ENCODE measurements around the gene FZD10. TPM values are rescaled to one million over a fixed set of nuclear protein-coding genes. Genes with fewer than 3 reads are reported as not detected.

The FZD10 gene
- total and polyA plus RNA-seq, 2 of the 13 experiments (the other 11 are each of a cell fraction or from before 2014, with no cell fraction given): not detected

- TF ChIP-seq, protein P1, sequence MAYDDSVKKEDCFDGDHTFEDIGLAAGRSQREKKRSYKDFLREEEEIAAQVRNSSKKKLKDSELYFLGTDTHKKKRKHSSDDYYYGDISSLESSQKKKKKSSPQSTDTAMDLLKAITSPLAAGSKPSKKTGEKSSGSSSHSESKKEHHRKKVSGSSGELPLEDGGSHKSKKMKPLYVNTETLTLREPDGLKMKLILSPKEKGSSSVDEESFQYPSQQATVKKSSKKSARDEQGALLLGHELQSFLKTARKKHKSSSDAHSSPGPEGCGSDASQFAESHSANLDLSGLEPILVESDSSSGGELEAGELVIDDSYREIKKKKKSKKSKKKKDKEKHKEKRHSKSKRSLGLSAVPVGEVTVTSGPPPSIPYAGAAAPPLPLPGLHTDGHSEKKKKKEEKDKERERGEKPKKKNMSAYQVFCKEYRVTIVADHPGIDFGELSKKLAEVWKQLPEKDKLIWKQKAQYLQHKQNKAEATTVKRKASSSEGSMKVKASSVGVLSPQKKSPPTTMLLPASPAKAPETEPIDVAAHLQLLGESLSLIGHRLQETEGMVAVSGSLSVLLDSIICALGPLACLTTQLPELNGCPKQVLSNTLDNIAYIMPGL (CRISPR knock-in tag; IDR thresholded peaks at IDR 0.05; ENCODE audit: borderline replicate concordance in 1 of 2, low read depth in 1 of 2): no peak
- TF ChIP-seq ZFAT (CRISPR knock-in tag; conservative IDR thresholded peaks at IDR 0.05) (no peak), MLLT10 (CRISPR knock-in tag; IDR thresholded peaks at IDR 0.05) (no peak), SRSF1 (optimal IDR thresholded peaks at IDR 0.05; ENCODE audit: low read depth, low read length) (no peak), ZUFSP (CRISPR knock-in tag; IDR thresholded peaks at IDR 0.05; ENCODE audit: borderline replicate concordance) (no peak), ZNF674 (CRISPR knock-in tag; IDR thresholded peaks at IDR 0.05; ENCODE audit: low read depth) (no peak)
- TF ChIP-seq, protein P2, sequence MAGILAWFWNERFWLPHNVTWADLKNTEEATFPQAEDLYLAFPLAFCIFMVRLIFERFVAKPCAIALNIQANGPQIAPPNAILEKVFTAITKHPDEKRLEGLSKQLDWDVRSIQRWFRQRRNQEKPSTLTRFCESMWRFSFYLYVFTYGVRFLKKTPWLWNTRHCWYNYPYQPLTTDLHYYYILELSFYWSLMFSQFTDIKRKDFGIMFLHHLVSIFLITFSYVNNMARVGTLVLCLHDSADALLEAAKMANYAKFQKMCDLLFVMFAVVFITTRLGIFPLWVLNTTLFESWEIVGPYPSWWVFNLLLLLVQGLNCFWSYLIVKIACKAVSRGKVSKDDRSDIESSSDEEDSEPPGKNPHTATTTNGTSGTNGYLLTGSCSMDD (CRISPR knock-in tag; IDR thresholded peaks at IDR 0.05): no peak
Measured at GRCh38 chr12:130198663-130199060, 36.4 kb downstream of the FZD10 start (continued).

Measured in HepG2 (cell line).